Measurements from ENCODE around the gene TKTL2.

TKTL2 gene, protein sequence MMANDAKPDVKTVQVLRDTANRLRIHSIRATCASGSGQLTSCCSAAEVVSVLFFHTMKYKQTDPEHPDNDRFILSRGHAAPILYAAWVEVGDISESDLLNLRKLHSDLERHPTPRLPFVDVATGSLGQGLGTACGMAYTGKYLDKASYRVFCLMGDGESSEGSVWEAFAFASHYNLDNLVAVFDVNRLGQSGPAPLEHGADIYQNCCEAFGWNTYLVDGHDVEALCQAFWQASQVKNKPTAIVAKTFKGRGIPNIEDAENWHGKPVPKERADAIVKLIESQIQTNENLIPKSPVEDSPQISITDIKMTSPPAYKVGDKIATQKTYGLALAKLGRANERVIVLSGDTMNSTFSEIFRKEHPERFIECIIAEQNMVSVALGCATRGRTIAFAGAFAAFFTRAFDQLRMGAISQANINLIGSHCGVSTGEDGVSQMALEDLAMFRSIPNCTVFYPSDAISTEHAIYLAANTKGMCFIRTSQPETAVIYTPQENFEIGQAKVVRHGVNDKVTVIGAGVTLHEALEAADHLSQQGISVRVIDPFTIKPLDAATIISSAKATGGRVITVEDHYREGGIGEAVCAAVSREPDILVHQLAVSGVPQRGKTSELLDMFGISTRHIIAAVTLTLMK
- long read RNA-seq: 0 reads

DNA sequence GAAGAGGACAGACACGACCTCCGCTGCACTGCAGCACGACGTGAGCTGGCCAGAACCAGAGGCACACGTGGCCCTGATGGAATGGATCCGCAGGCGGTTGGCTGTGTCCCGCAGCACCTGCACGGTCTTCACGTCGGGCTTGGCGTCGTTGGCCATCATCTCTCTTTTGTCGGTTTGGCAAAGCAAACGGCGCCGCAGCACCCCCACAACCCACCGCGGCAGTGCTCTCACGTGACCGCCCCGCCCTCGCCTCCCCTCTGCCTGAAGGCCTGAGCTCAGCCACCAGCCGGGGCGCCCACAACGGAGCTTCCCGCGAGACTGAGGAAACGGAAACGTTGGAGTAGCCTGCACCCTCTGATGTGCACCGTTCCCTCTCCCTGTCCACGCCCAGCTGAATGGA is at the start of gene TKTL2:
TSS of gene TKTL2 (minus strand) at position 179 of the 400 bp plus-strand sequence. CDS start at position 159, 20 bp downstream.
- no peak within 1 kb of the TSS for H3K27ac ChIP-seq (replicated peaks)
- H3K4me3 ChIP-seq (replicated peaks; ENCODE audit: insufficient read depth, low read length): no peak within 1 kb of the TSS
- peaks cover 2% of the 10 kb centered on the region for H3K27me3 ChIP-seq (ENCODE audit: insufficient read depth, poor library complexity, severe bottlenecking)
- TF ChIP-seq GABPA (IDR thresholded peaks at IDR 0.05; ENCODE audit: low read depth) (no peak), SPI1 (IDR thresholded peaks at IDR 0.05; ENCODE audit: borderline replicate concordance, low read depth) (no peak), POLR2AphosphoS5 (IDR thresholded peaks at IDR 0.05; ENCODE audit: low read depth) (no peak), CTCF (IDR thresholded peaks at IDR 0.05; ENCODE audit: insufficient read depth, low read length) (no peak)
- TF ChIP-seq, protein P1, sequence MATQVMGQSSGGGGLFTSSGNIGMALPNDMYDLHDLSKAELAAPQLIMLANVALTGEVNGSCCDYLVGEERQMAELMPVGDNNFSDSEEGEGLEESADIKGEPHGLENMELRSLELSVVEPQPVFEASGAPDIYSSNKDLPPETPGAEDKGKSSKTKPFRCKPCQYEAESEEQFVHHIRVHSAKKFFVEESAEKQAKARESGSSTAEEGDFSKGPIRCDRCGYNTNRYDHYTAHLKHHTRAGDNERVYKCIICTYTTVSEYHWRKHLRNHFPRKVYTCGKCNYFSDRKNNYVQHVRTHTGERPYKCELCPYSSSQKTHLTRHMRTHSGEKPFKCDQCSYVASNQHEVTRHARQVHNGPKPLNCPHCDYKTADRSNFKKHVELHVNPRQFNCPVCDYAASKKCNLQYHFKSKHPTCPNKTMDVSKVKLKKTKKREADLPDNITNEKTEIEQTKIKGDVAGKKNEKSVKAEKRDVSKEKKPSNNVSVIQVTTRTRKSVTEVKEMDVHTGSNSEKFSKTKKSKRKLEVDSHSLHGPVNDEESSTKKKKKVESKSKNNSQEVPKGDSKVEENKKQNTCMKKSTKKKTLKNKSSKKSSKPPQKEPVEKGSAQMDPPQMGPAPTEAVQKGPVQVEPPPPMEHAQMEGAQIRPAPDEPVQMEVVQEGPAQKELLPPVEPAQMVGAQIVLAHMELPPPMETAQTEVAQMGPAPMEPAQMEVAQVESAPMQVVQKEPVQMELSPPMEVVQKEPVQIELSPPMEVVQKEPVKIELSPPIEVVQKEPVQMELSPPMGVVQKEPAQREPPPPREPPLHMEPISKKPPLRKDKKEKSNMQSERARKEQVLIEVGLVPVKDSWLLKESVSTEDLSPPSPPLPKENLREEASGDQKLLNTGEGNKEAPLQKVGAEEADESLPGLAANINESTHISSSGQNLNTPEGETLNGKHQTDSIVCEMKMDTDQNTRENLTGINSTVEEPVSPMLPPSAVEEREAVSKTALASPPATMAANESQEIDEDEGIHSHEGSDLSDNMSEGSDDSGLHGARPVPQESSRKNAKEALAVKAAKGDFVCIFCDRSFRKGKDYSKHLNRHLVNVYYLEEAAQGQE (IDR thresholded peaks at IDR 0.05; ENCODE audit: insufficient replicate concordance, low read depth): no peak
- DNase-seq (ENCODE audit: low read depth in 1 of 2, low spot score in 1 of 2): no peak

DNA sequence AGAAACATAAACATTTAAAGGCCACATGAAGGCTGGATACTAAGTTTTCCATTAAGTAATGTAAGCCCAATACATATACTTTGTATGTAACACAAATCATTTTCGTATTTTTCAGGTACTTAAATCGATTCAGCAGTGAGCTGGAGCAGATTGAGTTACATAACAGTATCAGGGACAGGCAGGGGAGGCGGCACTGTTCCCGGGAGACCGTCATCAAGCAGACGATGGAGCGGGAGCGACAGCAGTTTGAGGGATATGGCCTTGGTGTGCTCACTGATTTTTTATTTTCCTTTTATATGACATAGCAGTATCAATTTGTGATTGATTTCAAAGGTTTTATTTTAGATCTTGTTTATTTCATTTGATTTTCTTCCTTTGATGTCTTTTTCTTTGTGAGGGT is 41.6 kb upstream of the TKTL2 start:
- DNase-seq (ENCODE audit: low read depth in 1 of 2, low spot score in 1 of 2): no peak
- H3K27ac ChIP-seq (replicated peaks): no peak overlapping the region
- H3K27me3 ChIP-seq (ENCODE audit: insufficient read depth, poor library complexity, severe bottlenecking): no peaks in the 10 kb centered on the region
- TF ChIP-seq GABPA (IDR thresholded peaks at IDR 0.05; ENCODE audit: low read depth) (no peak), POLR2AphosphoS5 (IDR thresholded peaks at IDR 0.05; ENCODE audit: low read depth) (no peak), CTCF (IDR thresholded peaks at IDR 0.05; ENCODE audit: insufficient read depth, low read length) (no peak), SPI1 (IDR thresholded peaks at IDR 0.05; ENCODE audit: borderline replicate concordance, low read depth) (no peak)
- TF ChIP-seq, protein P1 (IDR thresholded peaks at IDR 0.05; ENCODE audit: insufficient replicate concordance, low read depth): no peak
- no peak overlapping the region for H3K4me3 ChIP-seq (replicated peaks; ENCODE audit: insufficient read depth, low read length)

GRCh38 chr4:163505374-163505773 is 31.8 kb upstream of the TKTL2 start:
- H3K27ac ChIP-seq (replicated peaks): no peak overlapping the region
- DNase-seq (ENCODE audit: low read depth in 1 of 2, low spot score in 1 of 2): no peak
- no peaks in the 10 kb centered on the region for H3K27me3 ChIP-seq (ENCODE audit: insufficient read depth, poor library complexity, severe bottlenecking)
- TF ChIP-seq CTCF (IDR thresholded peaks at IDR 0.05; ENCODE audit: insufficient read depth, low read length) (no peak), GABPA (IDR thresholded peaks at IDR 0.05; ENCODE audit: low read depth) (no peak), POLR2AphosphoS5 (IDR thresholded peaks at IDR 0.05; ENCODE audit: low read depth) (no peak), SPI1 (IDR thresholded peaks at IDR 0.05; ENCODE audit: borderline replicate concordance, low read depth) (no peak)
- TF ChIP-seq, protein P1 (IDR thresholded peaks at IDR 0.05; ENCODE audit: insufficient replicate concordance, low read depth): no peak
- no peak overlapping the region for H3K4me3 ChIP-seq (replicated peaks; ENCODE audit: insufficient read depth, low read length)
